H1 (cell line): ENCODE results near the gene NXPH4. TPM values are rescaled to one million over a fixed set of nuclear protein-coding genes. Genes with fewer than 3 reads are reported as not detected.

ENCODE experiments used
- ASH2L ChIP-seq: fragments of 200-600, 300-600 bp; sonication (generic); IDR thresholded peaks from one replicate; pipeline ENCODE4 v1.7.1; 2017; ENCODE audit warnings: low read length
- EGR1 ChIP-seq: IDR thresholded peaks from 2 replicates; pipeline ENCODE4 v1.6.1; 2011; ENCODE audit warnings: low read depth, low read length, borderline replicate concordance
- HDAC2 ChIP-seq, 2 experiments: fragments of 300-600 bp in 1 of 2; sonication (generic) in 1 of 2; IDR thresholded peaks; 2 replicates each; pipeline ENCODE4 v1.6.1; 2011 to 2012; ENCODE audit warnings: low read depth in 2 of 2, low read length in 2 of 2, mild to moderate bottlenecking in 2 of 2, moderate library complexity in 2 of 2, borderline replicate concordance in 1 of 2, inconsistent platforms in 1 of 2
- KDM1A ChIP-seq: fragments of 200-600, 300-600 bp; sonication (generic); IDR thresholded peaks from 2 replicates; pipeline ENCODE4 v1.7.1; 2016; ENCODE audit warnings: mild to moderate bottlenecking, low read length, borderline replicate concordance
- PHF8 ChIP-seq: fragments of 200-600 bp; sonication (generic); conservative IDR thresholded peaks from 2 replicates; pipeline ENCODE4 v1.7.1; 2012; ENCODE audit warnings: low read depth, mild to moderate bottlenecking, inconsistent platforms, low read length, moderate library complexity
- RAD21 ChIP-seq, 2 experiments: IDR thresholded peaks in 1 of 2; conservative IDR thresholded peaks in 1 of 2; 2 replicates each; pipeline ENCODE4 v1.6.1; 2011; ENCODE audit warnings: low read depth in 2 of 2, low read length in 2 of 2, improper control_type of control experiment in 1 of 2, inconsistent platforms in 1 of 2, mild to moderate bottlenecking in 1 of 2, moderate library complexity in 1 of 2
- SIN3A ChIP-seq, 2 experiments: IDR thresholded peaks in 1 of 2; conservative IDR thresholded peaks in 1 of 2; 2 replicates each; pipeline ENCODE4 v1.6.1; 2011 to 2012; ENCODE audit warnings: low read length in 2 of 2, improper control_type of control experiment in 1 of 2, low read depth in 1 of 2, mild to moderate bottlenecking in 1 of 2
- SUZ12 ChIP-seq: fragments of 200-600 bp; sonication (generic); IDR thresholded peaks from 2 replicates; pipeline ENCODE4 v1.6.1; 2012; ENCODE audit warnings: mild to moderate bottlenecking, inconsistent platforms, low read length, moderate library complexity, mixed read lengths
- TAF1 ChIP-seq: IDR thresholded peaks from 2 replicates; pipeline ENCODE4 v1.6.1; 2011; ENCODE audit warnings: mild to moderate bottlenecking, low read depth, low read length
- TBP ChIP-seq: IDR thresholded peaks from 2 replicates; pipeline ENCODE4 v1.6.1; 2011; ENCODE audit warnings: low read depth, low read length, improper control_type of control experiment
- polyA plus RNA-seq, 7 experiments: library from polyadenylated mRNA; depleted of rRNA in 3 of 7; stranded (reverse) in 5 of 7; unstranded in 2 of 7; fragments of >200 nt in 5 of 7; fragments of 200-250 nt in 2 of 7; gene quantifications; 1 replicate in 5 of 7; 2 replicates in 1 of 7; 4 replicates in 1 of 7; pipeline versions ENCODE4 v1.2.1 to v1.2.3, GENCODE V29; 2011 to 2013; ENCODE audit warnings: missing spikeins in 2 of 7, mixed read lengths in 2 of 7
- total RNA-seq: library from RNA; stranded (reverse); fragmentation: NEBNext Ultra II Directional; extraction: Animal tissue kit (Norgen Biotek cat#: 25700); gene quantifications from 2 replicates; pipeline ENCODE4 v1.2.1, GENCODE V29; 2021
- TF ChIP-seq, protein P1 (sequence below): IDR thresholded peaks from 2 replicates; pipeline ENCODE4 v1.6.1; 2012; ENCODE audit warnings: inconsistent platforms

NXPH4 gene
- total and polyA plus RNA-seq, 2 of the 8 experiments (the other 6 are each of a cell fraction or from before 2014, with no cell fraction given) = 0.92 to 1.7 TPM

GRCh38 chr12:57240066-57240921, 23.7 kb downstream of the NXPH4 start (continued):
- TF ChIP-seq RAD21 (IDR thresholded peaks at IDR 0.05 in 1 of 2, conservative IDR thresholded peaks at IDR 0.05 in 1 of 2; ENCODE audit: low read depth in 2 of 2, low read length in 2 of 2) = no peak
- peak; percentile 54 for TF ChIP-seq TAF1
- 0 out of 2 replicates have a peak, but pooled peaks have one; percentile 35 for TF ChIP-seq SUZ12
- TF ChIP-seq, protein P1, sequence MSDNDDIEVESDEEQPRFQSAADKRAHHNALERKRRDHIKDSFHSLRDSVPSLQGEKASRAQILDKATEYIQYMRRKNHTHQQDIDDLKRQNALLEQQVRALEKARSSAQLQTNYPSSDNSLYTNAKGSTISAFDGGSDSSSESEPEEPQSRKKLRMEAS = peak; percentile 81
- peak; percentile 73; the same call in 1 of the 2 replicates for TF ChIP-seq EGR1
- no peak for TF ChIP-seq TBP
- no peak for TF ChIP-seq HDAC2 (IDR thresholded peaks at IDR 0.05; ENCODE audit: borderline replicate concordance in 1 of 2, low read depth in 2 of 2, low read length in 2 of 2)
- TF ChIP-seq ASH2L = peak; percentile 37
- TF ChIP-seq KDM1A = no peak
- peak; percentile 36 to 77; a peak in 2 of 4 replicates for TF ChIP-seq SIN3A (conservative IDR thresholded peaks at IDR 0.05 in 1 of 2, IDR thresholded peaks at IDR 0.05 in 1 of 2; ENCODE audit: low read depth in 1 of 2, low read length in 2 of 2)
- peak; percentile 50 for TF ChIP-seq PHF8
